Sigmoid colon (tissue), 4 donors: ENCODE results near the gene BIRC7.

ENCODE experiments used
- POLR2A ChIP-seq, 2 donors: fragments of 450-650 bp; IDR thresholded peaks; one replicate each; pipeline ENCODE4 v1.6.1; 2016; ENCODE audit warnings: antibody characterized with exemption in 2 of 2, mild to moderate bottlenecking in 2 of 2, moderate library complexity in 2 of 2
- POLR2AphosphoS5 ChIP-seq, 4 donors: sonication (generic); formaldehyde crosslinking; IDR thresholded peaks; one replicate each; pipeline ENCODE4 v1.6.1; 2017; ENCODE audit warnings: antibody characterized with exemption in 4 of 4
- TF ChIP-seq, protein P1 (sequence below), 4 experiments: fragments of 450-650 bp in 3 of 4; fragments of 200-600 bp in 1 of 4; IDR thresholded peaks; one replicate each; pipeline ENCODE4 v1.5.1; 2016 to 2019; ENCODE audit warnings: antibody characterized with exemption in 4 of 4, mild to moderate bottlenecking in 3 of 4, moderate library complexity in 2 of 4

DNA sequence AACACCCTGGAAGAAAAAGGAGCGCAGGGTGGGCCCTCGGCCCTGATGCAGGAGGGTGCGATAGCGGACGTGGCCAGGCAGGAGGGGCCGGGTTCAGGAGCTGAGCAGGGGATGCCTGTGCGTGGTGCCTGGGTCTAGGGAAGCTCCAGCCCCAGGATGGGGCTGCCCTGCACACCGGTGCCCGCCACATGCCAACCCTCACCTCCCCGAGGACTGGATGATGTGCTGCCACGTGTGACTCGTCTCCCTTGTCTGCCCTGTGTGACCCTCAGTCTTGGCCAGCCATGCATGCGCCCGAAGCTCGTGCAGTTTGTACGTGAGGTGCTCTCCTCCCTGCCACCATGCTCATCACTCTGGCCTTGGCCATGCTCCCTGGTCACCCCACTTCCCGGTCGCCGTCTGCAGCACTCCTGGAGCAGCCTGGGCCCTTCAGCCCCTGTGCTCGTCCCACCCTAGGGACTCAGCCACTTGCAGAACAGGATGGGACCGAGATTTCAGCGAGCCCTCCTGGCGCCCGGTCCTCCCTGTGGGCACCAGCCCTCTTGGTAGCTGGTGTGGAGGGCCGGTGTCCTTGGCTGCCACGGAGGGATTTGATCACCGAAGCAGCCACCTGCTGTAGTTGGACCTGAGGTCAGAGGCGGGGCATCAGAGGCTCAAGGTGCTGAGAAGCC lies 53.0 kb downstream of the BIRC7 start:
- TF ChIP-seq, protein P1, sequence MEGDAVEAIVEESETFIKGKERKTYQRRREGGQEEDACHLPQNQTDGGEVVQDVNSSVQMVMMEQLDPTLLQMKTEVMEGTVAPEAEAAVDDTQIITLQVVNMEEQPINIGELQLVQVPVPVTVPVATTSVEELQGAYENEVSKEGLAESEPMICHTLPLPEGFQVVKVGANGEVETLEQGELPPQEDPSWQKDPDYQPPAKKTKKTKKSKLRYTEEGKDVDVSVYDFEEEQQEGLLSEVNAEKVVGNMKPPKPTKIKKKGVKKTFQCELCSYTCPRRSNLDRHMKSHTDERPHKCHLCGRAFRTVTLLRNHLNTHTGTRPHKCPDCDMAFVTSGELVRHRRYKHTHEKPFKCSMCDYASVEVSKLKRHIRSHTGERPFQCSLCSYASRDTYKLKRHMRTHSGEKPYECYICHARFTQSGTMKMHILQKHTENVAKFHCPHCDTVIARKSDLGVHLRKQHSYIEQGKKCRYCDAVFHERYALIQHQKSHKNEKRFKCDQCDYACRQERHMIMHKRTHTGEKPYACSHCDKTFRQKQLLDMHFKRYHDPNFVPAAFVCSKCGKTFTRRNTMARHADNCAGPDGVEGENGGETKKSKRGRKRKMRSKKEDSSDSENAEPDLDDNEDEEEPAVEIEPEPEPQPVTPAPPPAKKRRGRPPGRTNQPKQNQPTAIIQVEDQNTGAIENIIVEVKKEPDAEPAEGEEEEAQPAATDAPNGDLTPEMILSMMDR (IDR thresholded peaks at IDR 0.05), result no peak
- TF ChIP-seq POLR2AphosphoS5 (IDR thresholded peaks at IDR 0.05), result no peak
- no peak for TF ChIP-seq POLR2A (IDR thresholded peaks at IDR 0.05)
